ENCODE measurements around the gene CSF2RB.

The CSF2RB gene

GRCh38 chr22:36892292-36892691, 21.1 kb upstream of the CSF2RB start:
- DNase-seq: no peak

GRCh38 chr22:36893262-36893661, 20.2 kb upstream of the CSF2RB start:
- no peak for DNase-seq

- no peak for DNase-seq
Measured at GRCh38 chr22:36894266-36894665, 19.2 kb upstream of the CSF2RB start.

GRCh38 chr22:36897611-36898010, 15.8 kb upstream of the CSF2RB start:
- no peak for DNase-seq

- no peak for DNase-seq
Measured at GRCh38 chr22:36898690-36899089, 14.7 kb upstream of the CSF2RB start.

- DNase-seq: no peak
Measured at GRCh38 chr22:36899498-36899897, 13.9 kb upstream of the CSF2RB start.

- DNase-seq: no peak
Measured at GRCh38 chr22:36900225-36900624, 13.2 kb upstream of the CSF2RB start.

- no peak for DNase-seq
Measured at GRCh38 chr22:36900880-36901279, 12.5 kb upstream of the CSF2RB start.

GRCh38 chr22:36901411-36902142, 11.9 kb upstream of the CSF2RB start:
- no peak for DNase-seq

GRCh38 chr22:36902143-36902926, 11.1 kb upstream of the CSF2RB start:
- no peak for DNase-seq

GRCh38 chr22:36904260-36904880, 9.1 kb upstream of the CSF2RB start:
- DNase-seq: no peak

GRCh38 chr22:36907253-36908195, 5.9 kb upstream of the CSF2RB start:
- no peak for DNase-seq

- DNase-seq: no peak
Measured at GRCh38 chr22:36910461-36910860, 3.0 kb upstream of the CSF2RB start.

GRCh38 chr22:36911887-36912661, 1.4 kb upstream of the CSF2RB start:
- no peak for DNase-seq

GRCh38 chr22:36912694-36913426, 568 bp upstream of the CSF2RB start:
- DNase-seq: no peak

- no peak for DNase-seq
Measured at GRCh38 chr22:36914390-36914752, 943 bp downstream of the CSF2RB start.

- DNase-seq: no peak
Measured at GRCh38 chr22:36916034-36916433, 2.6 kb downstream of the CSF2RB start.

- DNase-seq: no peak
Measured at GRCh38 chr22:36918586-36919284, 5.3 kb downstream of the CSF2RB start.

- no peak for DNase-seq
Measured at GRCh38 chr22:36921309-36922104, 8.1 kb downstream of the CSF2RB start.

- no peak for DNase-seq
Measured at GRCh38 chr22:36922105-36922608, 8.7 kb downstream of the CSF2RB start.

Measured in NCI-H345 (cell line).